PFSK-1 (cell line): Measurements from ENCODE around the gene ZNF213.

Experiments
- FOXP2 ChIP-seq: optimal IDR thresholded peaks from 2 replicates; pipeline ENCODE3; 2011; ENCODE audit warnings: borderline replicate concordance, control low read depth, inconsistent platforms; ENCODE audit not compliant: insufficient read depth; ENCODE audit errors: extremely low read length, extremely low read depth
- POLR2AphosphoS5 ChIP-seq: IDR thresholded peaks from 2 replicates; pipeline ENCODE4 v1.6.1; 2012; ENCODE audit warnings: low read depth, mild to moderate bottlenecking, control low read depth, low read length, moderate library complexity
- SIN3A ChIP-seq: IDR thresholded peaks from 2 replicates; pipeline ENCODE4 v1.6.1; 2012; ENCODE audit warnings: mild to moderate bottlenecking, low read length, moderate library complexity, borderline replicate concordance; ENCODE audit not compliant: insufficient read depth
- TF ChIP-seq, protein P1 (sequence below), 2 experiments: IDR thresholded peaks; 2 replicates each; pipeline versions ENCODE4 v1.6.1 to v1.8.0; 2011 to 2012; ENCODE audit warnings: low read depth in 2 of 2, low read length in 2 of 2, control low read depth in 1 of 2, inconsistent platforms in 1 of 2, mild to moderate bottlenecking in 1 of 2, moderate library complexity in 1 of 2; ENCODE audit not compliant: insufficient read depth in 1 of 2

DNA sequence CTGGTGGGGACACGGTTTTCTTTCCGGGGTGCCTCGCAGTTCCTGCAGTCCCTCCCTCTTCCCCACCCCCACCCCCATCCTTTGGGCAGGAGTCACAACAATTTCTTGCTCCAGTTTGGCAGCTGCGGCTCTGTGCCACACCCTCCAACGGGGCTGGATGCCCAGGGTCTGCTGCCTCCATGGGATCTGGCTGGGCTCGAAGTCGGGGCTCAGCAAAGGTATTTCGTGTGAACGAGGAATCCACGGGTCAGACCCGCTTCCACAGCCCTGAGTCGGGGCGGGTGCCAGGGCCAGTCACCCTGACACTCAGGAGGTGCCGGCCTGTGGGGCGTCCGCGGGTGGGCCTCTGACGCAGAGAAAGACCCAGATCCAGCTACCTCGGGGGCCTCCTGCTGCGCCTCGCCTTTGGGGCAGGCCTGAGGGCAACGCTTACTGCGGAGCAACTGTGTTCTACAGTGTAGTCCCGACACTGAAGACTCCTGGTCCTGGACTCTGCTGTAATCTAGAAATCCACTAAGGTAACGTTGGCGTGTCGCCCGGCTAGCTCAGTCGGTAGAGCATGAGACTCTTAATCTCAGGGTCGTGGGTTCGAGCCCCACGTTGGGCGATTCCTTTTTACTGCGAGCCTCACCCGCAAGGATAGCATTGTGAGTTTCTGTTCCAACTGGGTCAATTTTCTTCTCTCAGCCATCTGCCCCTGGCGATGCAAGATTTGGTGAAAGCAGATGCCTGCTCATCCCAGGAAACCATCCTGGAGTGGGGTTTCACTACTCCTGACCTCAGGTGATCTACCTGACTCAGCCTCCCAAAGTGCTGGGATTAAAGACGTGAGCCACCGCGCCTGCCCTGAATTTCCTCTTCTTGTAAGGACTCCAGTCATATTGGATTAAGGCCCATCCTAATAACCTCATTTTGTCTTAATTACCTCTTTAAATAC is 40.6 kb downstream of the ZNF213 start:
- TF ChIP-seq POLR2AphosphoS5, result no peak
- TF ChIP-seq, protein P1, sequence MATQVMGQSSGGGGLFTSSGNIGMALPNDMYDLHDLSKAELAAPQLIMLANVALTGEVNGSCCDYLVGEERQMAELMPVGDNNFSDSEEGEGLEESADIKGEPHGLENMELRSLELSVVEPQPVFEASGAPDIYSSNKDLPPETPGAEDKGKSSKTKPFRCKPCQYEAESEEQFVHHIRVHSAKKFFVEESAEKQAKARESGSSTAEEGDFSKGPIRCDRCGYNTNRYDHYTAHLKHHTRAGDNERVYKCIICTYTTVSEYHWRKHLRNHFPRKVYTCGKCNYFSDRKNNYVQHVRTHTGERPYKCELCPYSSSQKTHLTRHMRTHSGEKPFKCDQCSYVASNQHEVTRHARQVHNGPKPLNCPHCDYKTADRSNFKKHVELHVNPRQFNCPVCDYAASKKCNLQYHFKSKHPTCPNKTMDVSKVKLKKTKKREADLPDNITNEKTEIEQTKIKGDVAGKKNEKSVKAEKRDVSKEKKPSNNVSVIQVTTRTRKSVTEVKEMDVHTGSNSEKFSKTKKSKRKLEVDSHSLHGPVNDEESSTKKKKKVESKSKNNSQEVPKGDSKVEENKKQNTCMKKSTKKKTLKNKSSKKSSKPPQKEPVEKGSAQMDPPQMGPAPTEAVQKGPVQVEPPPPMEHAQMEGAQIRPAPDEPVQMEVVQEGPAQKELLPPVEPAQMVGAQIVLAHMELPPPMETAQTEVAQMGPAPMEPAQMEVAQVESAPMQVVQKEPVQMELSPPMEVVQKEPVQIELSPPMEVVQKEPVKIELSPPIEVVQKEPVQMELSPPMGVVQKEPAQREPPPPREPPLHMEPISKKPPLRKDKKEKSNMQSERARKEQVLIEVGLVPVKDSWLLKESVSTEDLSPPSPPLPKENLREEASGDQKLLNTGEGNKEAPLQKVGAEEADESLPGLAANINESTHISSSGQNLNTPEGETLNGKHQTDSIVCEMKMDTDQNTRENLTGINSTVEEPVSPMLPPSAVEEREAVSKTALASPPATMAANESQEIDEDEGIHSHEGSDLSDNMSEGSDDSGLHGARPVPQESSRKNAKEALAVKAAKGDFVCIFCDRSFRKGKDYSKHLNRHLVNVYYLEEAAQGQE (IDR thresholded peaks at IDR 0.05; ENCODE audit: insufficient read depth in 1 of 2, low read depth in 2 of 2, low read length in 2 of 2), result no peak
- TF ChIP-seq SIN3A, result no peak
- no peak for TF ChIP-seq FOXP2
